ENCODE data around the gene ZNF285. TPM values are rescaled to one million over a fixed set of nuclear protein-coding genes. Genes with fewer than 3 reads are reported as not detected.

Gene ZNF285
- 42.6 TPM for total RNA-seq

GRCh38 chr19:44401139-44402115 is at the start of gene ZNF285:
TSS of gene ZNF285 (minus strand) at chr19:44401608. CDS start at chr19:44397213, 4,395 bp downstream.

GRCh38 chr19:44447916-44448674 is 46.7 kb upstream of the ZNF285 start, which contains the start of gene ZNF229:
TSS of gene ZNF229 (minus strand) at chr19:44448472. CDS start at chr19:44442847, 5,625 bp downstream.

GRCh38 chr19:44356383-44357111 is 44.9 kb downstream of the ZNF285 start, which contains the start of gene ZNF112:
TSS of gene ZNF112 (minus strand) at chr19:44356680. CDS start at chr19:44340539, 16,141 bp downstream.

Other genes starting within 250 kb of the ZNF285 start
- 96.7 TPM for gene ZNF226, start 236.5 kb downstream of the ZNF285 start, total RNA-seq
- 62.0 TPM for gene ZNF227, start 189.1 kb downstream of the ZNF285 start, total RNA-seq
- 17.5 TPM for gene ZNF233, start 141.7 kb downstream of the ZNF285 start, total RNA-seq
- gene ZNF235, start 96.6 kb downstream of the ZNF285 start, total RNA-seq, result 32.9 TPM
- 30.0 TPM for gene ZNF112, start 44.9 kb downstream of the ZNF285 start, total RNA-seq
- 16.6 TPM for gene ZNF229, start 46.9 kb upstream of the ZNF285 start, total RNA-seq
- 24.4 TPM for gene ZNF180, start 98.9 kb upstream of the ZNF285 start, total RNA-seq
- not detected for gene CEACAM20, start 128.1 kb upstream of the ZNF285 start, total RNA-seq
- gene IGSF23, start 212.0 kb upstream of the ZNF285 start, total RNA-seq, result not detected
- 55.7 TPM for gene PVR, start 242.3 kb upstream of the ZNF285 start, total RNA-seq